AG09309 (cell line): ENCODE data around the gene IFT122.

ENCODE experiments used
- DNase-seq: peaks from one replicate; pipeline ENCODE4 v3.0.0-alpha.2; 2010; ENCODE audit warnings: low read depth
- H3K4me3 ChIP-seq: 2 replicates; pipeline ENCODE4 v1.5.1; 2011; ENCODE audit warnings: mild to moderate bottlenecking, low read depth, low read length, moderate library complexity; ENCODE audit not compliant: control insufficient read depth
- TF ChIP-seq, protein P1 (sequence below): IDR thresholded peaks from 2 replicates; pipeline ENCODE4 v1.5.1; 2011; ENCODE audit warnings: mild to moderate bottlenecking, low read depth, low read length, inconsistent platforms; ENCODE audit not compliant: insufficient read depth, control insufficient read depth; ENCODE audit errors: missing control alignments

Gene IFT122

DNA sequence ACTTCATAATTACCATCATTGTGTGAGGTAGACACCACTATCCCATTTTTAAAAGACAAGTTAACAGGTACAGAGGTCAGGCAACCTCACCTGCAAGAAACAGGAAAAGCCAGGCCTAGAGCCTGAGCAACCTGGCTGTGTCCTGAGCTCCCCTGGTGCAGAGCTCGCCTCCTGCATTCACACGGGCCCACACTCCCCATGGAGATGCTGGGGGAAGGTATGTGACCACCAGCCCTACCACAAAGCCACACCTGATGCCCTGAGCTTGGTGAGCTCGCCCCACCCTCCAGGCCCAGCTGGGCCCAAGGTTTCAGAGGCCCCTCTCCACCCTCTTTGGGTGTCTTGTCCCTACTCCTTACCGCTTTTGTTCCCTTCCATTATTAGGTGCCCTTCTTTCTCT, 10.4 kb upstream of the IFT122 start:
- TF ChIP-seq, protein P1, sequence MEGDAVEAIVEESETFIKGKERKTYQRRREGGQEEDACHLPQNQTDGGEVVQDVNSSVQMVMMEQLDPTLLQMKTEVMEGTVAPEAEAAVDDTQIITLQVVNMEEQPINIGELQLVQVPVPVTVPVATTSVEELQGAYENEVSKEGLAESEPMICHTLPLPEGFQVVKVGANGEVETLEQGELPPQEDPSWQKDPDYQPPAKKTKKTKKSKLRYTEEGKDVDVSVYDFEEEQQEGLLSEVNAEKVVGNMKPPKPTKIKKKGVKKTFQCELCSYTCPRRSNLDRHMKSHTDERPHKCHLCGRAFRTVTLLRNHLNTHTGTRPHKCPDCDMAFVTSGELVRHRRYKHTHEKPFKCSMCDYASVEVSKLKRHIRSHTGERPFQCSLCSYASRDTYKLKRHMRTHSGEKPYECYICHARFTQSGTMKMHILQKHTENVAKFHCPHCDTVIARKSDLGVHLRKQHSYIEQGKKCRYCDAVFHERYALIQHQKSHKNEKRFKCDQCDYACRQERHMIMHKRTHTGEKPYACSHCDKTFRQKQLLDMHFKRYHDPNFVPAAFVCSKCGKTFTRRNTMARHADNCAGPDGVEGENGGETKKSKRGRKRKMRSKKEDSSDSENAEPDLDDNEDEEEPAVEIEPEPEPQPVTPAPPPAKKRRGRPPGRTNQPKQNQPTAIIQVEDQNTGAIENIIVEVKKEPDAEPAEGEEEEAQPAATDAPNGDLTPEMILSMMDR: no peak
- no peak overlapping the region for H3K4me3 ChIP-seq
- DNase-seq: no peak

DNA sequence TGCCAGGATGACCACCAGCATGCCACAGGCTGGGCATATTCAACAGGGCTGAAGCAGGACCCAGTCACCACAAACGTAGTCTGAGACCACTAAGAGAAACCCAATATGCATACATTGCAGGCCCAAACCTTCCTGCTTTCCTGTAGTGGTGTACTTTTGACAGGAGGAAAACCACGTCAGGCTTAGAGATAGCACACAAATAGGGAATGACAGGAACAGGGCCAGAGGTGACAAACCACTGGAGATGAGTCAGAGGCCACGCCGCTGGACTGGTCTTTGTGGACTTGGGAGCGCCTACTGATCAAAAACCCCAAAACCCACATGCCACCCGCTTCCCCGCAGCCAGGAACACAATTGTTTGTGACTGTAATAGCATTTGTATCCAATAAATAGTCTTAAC, 8.0 kb upstream of the IFT122 start:
- no peak for DNase-seq
- TF ChIP-seq, protein P1: no peak
- H3K4me3 ChIP-seq: no peak overlapping the region

DNA sequence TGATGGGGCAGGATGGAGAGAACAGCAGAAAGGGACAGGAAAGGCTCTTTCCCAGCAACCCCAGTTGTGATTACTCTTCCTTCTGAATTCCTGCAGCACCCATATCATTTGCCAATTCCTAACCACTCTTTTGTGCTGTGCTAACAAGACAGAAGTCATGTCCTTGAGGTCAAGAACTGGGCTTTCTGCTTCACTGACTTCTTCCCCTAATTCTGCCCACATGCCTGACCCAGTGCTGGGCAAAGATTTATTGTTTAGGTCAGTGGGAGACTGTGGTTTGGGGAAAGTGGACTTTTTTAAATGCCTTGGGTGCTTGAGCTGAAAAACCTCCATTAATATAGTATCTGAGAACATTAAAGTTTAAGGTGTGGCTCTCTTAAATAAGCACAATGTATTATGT, 7.4 kb upstream of the IFT122 start:
- H3K4me3 ChIP-seq: no peak overlapping the region
- TF ChIP-seq, protein P1: no peak
- no peak for DNase-seq

DNA sequence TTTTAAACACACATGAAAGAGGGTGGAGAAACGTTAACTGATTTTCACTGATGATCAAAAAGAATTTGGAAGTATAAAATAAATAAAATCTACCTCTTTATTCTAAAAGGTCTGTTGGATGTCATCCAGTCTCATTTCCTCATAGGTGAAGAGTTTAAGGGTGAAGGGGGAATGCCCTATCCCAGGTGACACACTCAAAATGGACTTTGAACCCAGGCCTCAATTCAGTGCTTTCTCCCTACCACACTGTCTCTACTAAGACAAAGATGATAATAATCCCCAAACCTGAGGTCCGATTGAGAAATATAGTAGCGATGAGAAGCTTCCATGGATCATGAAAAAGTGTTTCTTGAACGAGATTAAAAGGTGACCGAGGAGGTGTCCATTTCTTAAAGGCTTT, 6.5 kb upstream of the IFT122 start:
- TF ChIP-seq, protein P1: no peak
- DNase-seq: no peak
- no peak overlapping the region for H3K4me3 ChIP-seq

DNA sequence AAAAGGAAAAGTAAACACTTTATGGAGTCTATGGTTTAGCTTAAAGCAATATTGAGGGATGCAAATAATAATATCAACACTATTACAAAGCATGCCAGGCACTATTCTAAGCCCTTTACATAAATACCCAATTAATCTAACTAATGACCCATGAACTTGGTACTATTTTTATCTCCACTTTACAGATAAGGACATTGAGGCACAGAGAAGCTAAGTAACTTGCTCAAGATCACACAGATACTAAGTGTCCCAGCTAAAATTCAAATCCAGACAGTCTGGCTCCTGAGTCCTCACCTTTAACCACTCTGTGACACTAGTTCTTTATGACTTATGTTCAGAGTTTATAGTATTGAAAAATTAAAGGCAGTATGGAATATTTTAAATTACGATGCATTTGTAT, 5.9 kb upstream of the IFT122 start:
- DNase-seq: no peak
- TF ChIP-seq, protein P1: no peak
- no peak overlapping the region for H3K4me3 ChIP-seq

DNA sequence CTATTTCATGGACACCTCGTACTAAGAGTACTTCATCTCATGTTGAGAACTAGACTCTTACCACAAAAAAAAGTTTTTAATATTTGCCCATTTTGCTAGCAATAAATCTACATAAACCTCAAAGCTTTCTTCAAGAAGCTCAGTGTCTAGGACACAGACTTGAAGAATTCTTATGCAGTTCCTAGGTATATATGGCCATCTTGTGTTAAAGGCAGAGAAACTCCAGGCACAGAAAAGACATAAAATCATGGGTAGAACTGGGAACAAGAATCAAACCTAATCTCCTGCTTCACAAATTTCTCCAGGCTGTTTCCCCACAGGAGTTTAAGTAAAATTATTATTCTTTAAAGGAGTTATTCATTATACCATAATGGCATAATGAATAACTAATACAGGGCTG, 4.7 kb upstream of the IFT122 start:
- DNase-seq: no peak

More for the DNA sequence above, 4.7 kb upstream of the IFT122 start:
- TF ChIP-seq, protein P1: no peak
- H3K4me3 ChIP-seq: no peak overlapping the region
